ENCODE data around the gene ECHS1.
A peak's percentile ranks its signal among the peaks of the same experiment; 100 is the strongest.

The ECHS1 gene

DNA sequence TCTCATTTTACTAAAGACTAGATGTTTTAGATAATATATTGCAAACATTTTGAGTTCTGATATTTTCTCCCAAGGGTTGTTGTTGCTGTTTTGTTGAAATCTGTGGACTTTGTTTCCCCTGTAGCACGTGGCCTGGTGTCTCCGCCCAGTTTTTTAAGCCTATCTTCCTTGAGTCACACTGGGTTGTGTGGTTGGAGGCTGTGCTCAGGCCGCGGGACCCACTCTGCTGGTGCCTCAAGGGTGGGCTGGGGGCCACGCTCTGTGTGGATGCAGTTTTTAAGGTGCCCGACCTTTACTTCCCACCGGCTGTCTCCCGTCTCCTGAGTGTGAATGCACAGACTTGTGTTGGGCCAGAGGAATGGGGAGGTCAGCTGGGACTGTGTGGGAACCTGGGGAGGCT, 30.2 kb downstream of the ECHS1 start:
- TF ChIP-seq, protein P1, sequence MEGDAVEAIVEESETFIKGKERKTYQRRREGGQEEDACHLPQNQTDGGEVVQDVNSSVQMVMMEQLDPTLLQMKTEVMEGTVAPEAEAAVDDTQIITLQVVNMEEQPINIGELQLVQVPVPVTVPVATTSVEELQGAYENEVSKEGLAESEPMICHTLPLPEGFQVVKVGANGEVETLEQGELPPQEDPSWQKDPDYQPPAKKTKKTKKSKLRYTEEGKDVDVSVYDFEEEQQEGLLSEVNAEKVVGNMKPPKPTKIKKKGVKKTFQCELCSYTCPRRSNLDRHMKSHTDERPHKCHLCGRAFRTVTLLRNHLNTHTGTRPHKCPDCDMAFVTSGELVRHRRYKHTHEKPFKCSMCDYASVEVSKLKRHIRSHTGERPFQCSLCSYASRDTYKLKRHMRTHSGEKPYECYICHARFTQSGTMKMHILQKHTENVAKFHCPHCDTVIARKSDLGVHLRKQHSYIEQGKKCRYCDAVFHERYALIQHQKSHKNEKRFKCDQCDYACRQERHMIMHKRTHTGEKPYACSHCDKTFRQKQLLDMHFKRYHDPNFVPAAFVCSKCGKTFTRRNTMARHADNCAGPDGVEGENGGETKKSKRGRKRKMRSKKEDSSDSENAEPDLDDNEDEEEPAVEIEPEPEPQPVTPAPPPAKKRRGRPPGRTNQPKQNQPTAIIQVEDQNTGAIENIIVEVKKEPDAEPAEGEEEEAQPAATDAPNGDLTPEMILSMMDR (IDR thresholded peaks at IDR 0.05; ENCODE audit: control insufficient read depth, insufficient read depth, low read depth, low read length, missing control alignments) = no peak
- DNase-seq (ENCODE audit: low read depth) = no peak
- no peak overlapping the region for H3K4me3 ChIP-seq (ENCODE audit: control insufficient read depth, low read depth, low read length)

DNA sequence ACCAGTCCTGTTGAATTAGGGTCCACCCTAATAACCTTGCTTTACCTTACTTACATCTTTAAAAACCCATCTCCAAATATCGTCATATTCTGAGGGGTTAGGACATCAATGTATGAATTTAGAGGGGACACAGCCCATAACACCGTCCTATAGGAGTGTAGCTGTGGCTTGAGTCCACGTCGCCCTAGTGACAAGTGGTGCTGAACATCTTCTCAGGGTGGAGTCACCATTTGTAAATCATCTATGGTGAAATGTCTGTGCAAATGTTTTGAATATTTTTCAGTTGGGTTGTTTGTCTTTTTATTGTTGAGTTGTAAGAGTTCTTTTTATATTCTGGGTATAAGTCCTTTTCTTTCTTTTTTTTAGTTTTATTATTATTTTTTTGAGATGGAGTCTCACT, 31.2 kb downstream of the ECHS1 start:
- DNase-seq (ENCODE audit: low read depth) = no peak
- TF ChIP-seq, protein P1 (IDR thresholded peaks at IDR 0.05; ENCODE audit: control insufficient read depth, insufficient read depth, low read depth, low read length, missing control alignments) = no peak
- H3K4me3 ChIP-seq (ENCODE audit: control insufficient read depth, low read depth, low read length) = no peak overlapping the region

DNA sequence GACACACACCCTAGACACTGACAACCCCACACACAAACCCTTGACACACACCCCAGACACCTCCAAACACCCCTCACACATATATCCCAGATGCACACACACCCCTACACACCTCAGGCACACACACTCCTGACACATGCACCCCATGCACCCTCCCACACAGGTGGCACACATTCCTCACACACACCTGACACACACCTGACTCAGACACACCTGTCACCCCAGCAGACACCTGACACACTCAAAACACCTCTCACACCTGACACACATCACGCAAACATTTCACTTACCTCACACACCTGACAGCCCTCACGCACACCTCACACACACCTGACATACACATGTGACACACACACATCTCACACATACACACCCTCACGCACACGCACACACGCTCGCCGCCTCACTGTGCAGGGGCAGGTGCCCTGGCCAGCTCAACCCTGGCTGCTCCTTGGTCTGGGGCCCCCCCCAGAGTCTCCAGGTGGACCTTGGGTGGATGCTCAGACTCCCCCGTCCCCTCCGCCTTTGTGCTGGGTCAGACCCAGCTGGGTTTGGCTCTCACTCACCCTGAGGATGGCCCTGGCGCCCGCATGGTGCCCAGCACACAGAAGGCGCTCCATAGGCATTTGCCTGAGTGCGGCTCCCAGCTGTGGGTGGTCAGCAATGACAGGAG, 33.3 kb downstream of the ECHS1 start:
- no peak overlapping the region for H3K4me3 ChIP-seq (ENCODE audit: control insufficient read depth, low read depth, low read length)
- no peak for DNase-seq (ENCODE audit: low read depth)
- TF ChIP-seq, protein P1 (IDR thresholded peaks at IDR 0.05; ENCODE audit: control insufficient read depth, insufficient read depth, low read depth, low read length, missing control alignments) = no peak

DNA sequence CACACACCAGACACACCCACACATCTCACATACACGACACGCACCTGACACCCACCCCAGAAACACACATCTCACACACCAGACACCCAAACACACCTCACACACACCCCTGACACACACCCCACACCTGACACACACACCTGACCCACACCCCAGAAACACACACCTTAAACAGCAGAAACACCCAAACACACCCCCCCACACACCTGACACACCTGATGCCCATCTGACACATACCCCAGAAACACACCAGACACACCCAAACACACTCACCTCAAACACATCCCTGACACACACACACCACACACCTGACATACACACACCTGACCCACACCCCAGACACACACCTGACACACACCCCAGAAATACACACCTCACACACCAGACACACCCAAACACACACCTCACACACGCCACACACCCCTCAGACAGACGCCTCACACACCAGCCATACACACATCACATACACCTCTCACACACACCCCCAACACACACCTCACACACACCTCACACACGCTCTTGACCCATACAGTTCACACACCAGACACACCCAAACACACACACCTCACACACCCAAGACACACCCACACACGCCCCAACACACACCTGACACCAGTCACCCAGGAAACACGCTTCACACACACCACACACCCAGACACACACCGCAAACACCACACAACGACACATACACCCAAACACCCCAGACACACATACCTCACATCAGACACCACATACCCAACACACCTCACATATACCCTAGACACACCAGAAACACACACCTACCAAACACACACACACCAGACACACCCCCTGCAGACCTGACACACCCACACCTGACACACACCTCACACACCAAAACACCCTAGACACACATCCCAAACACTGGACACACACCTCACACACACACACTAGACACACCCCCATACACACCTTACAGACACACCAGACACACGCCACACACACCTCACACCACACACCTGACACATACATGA, 34.8 kb downstream of the ECHS1 start:
- DNase-seq (ENCODE audit: low read depth) = no peak
- H3K4me3 ChIP-seq (ENCODE audit: control insufficient read depth, low read depth, low read length) = no peak overlapping the region
- TF ChIP-seq, protein P1 (IDR thresholded peaks at IDR 0.05; ENCODE audit: control insufficient read depth, insufficient read depth, low read depth, low read length, missing control alignments) = no peak

DNA sequence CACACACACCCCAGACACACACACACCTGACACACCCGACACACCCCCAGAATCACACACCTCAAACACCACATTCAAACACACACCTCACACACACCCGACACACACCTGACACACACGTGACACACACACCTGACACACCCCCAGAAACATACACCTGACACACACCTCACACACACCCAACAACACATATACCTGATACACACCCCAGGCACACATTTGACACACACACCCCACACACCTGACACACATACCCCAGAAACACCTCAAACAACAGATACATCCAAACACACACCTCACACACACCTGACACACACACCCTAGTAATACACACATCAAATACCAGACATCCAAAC, 35.8 kb downstream of the ECHS1 start:
- TF ChIP-seq, protein P1 (IDR thresholded peaks at IDR 0.05; ENCODE audit: control insufficient read depth, insufficient read depth, low read depth, low read length, missing control alignments) = no peak
- no peak overlapping the region for H3K4me3 ChIP-seq (ENCODE audit: control insufficient read depth, low read depth, low read length)
- no peak for DNase-seq (ENCODE audit: low read depth)

DNA sequence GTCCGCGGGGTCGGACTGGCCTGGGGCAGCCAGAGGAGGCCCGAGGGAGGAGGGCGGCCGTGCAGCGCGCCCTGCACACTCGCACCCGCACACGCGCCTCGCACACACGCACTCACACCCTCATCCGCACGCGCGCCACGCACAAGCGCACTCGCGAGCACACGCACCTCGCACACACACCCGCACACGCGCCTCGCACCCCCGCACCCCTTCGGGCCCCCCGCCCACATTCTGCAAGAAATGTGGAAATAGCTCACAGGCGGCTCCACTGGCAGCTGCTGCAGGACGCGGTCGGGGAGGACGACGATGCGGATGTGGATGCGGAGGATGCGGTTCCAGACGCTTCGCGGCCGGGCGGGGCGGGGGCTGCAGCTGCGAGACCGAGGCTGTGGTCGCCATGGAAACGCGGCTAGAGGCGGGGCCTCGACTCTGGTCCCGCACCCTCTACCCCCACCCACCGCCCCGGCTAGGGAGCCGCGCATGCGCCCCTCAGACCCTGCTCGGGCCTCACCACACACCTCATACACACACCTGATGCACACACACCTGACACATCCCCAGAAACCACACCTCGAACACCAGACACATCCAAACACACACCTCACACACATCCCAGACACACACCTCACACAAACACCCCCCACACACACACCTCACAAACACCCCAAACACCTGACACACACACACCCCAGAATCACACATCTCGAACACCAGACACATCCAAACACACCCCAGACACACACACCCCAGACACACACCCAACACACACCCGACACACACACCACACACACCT, 36.4 kb downstream of the ECHS1 start, which contains the start of gene CALY:
CALY (minus strand) TSS at position 320 of the 793 bp plus-strand sequence. CDS start 7,907 bp downstream, outside the sequence.
- H3K4me3 ChIP-seq (ENCODE audit: control insufficient read depth, low read depth, low read length) = peak within 1 kb of the TSS; percentile 29; the same call in 1 of the 2 replicates
- no peak for DNase-seq (ENCODE audit: low read depth)
- TF ChIP-seq, protein P1 (IDR thresholded peaks at IDR 0.05; ENCODE audit: control insufficient read depth, insufficient read depth, low read depth, low read length, missing control alignments) = no peak

Measured in AG09309 (cell line).